ENCODE results near the gene CLIP4.

DNA sequence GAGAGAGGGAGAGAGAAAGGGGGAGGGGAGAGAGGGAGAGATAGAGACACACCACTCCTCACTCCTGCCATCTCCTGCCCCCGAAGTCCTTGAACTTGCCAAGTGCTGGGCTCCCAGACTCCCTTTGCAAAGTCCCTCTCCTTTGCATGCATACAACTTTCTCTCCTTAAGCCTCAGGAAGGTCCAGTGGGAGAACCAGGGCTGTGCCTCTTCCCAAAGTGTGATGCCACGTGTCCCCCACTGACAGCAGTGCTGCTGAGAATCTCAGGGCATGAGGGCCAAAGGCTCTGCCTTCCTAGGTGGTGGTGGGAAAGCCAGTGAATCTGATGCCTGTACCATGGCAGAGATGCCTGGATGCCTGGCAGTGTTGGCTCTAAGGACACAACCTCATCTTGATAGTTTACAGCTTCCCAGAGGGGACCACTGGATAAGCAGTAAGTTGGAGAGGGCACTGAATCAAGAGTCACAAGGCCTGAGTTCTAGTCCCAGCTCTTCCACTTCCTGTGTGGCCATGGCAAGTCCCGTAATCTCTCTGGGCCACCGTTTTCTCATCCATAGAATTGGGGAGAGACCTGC lies 103.4 kb downstream of the CLIP4 start:
- TF ChIP-seq POLR2A (IDR thresholded peaks at IDR 0.05) (no peak), EP300 (IDR thresholded peaks at IDR 0.05; ENCODE audit: low read depth) (no peak)
- TF ChIP-seq, protein P1, sequence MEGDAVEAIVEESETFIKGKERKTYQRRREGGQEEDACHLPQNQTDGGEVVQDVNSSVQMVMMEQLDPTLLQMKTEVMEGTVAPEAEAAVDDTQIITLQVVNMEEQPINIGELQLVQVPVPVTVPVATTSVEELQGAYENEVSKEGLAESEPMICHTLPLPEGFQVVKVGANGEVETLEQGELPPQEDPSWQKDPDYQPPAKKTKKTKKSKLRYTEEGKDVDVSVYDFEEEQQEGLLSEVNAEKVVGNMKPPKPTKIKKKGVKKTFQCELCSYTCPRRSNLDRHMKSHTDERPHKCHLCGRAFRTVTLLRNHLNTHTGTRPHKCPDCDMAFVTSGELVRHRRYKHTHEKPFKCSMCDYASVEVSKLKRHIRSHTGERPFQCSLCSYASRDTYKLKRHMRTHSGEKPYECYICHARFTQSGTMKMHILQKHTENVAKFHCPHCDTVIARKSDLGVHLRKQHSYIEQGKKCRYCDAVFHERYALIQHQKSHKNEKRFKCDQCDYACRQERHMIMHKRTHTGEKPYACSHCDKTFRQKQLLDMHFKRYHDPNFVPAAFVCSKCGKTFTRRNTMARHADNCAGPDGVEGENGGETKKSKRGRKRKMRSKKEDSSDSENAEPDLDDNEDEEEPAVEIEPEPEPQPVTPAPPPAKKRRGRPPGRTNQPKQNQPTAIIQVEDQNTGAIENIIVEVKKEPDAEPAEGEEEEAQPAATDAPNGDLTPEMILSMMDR (IDR thresholded peaks at IDR 0.05): no peak

All from transverse colon (tissue), 3 donors.